ENCODE data around the gene LACTBL1.

LACTBL1 gene

DNA sequence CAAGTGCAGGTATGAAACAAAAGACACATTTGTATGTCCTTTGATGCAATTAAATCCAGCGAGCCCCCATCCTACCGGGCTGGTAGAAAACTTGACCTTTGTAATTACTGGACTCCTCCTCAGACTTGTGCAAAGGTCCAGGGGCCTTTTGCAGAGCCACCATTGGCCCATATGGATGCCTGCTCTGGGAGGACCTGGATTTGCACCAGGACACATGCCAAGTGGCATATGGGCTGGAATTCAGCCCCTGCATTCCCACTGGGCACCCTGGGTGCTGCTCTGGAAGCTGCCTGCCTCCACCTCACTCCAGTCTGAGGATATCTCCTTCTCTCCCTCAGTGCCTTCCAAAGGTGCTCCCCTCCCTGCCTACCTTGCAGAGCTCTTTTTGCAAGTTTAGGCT, 36.0 kb downstream of the LACTBL1 start:
- DNase-seq = no peak

DNA sequence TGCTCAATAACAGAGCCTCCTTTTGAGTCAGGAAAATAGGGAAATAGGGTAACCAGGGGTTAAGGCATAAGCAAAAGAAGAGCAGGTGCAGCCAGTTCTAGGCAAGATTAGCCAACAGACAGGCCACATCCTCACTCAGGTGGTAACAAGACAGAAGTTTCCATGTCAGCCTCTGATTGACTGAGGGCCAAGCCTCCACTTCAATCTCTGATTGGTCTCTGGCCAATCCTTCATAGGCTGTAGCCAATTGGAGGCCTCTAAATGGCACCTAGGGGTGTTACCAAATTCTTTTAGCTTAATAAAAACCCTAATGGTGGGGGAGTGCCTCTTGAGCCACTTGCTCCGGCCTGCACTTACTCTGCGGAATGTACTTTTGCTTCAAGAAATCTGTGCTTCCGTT, 37.2 kb downstream of the LACTBL1 start:
- no peak for DNase-seq

DNA sequence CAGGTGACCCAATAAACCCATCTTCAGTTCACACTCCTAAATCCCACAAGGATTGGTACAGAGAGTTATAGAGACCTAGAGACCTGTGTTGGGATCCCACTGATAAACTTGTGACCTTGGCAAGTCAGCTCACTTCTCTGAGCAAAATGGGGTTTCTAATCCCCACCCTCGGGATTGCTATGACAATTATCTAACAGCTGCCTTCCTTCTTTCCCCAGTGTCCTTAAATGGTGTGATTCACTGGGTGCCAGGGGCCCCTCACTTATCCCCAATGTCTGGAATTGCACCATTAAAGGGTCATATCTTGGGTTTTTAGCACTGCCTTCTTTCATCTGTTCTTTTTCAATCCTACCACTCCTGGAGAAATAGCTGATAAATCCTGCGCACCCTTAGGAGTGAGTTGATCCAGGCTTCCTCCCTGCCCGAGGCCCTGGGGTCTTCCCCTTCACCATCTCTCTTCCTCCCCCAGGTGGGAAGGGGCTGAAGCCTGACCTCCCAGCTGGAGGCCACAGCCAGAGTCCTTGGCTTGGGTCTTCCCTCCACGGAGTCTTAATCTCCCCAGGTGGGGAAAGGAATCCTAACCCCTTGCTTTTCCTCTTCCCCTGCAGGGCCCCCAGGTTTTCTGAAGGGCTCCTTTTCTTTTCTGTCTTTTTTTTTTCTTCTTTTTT, 39.7 kb downstream of the LACTBL1 start:
- no peak for DNase-seq

DNA sequence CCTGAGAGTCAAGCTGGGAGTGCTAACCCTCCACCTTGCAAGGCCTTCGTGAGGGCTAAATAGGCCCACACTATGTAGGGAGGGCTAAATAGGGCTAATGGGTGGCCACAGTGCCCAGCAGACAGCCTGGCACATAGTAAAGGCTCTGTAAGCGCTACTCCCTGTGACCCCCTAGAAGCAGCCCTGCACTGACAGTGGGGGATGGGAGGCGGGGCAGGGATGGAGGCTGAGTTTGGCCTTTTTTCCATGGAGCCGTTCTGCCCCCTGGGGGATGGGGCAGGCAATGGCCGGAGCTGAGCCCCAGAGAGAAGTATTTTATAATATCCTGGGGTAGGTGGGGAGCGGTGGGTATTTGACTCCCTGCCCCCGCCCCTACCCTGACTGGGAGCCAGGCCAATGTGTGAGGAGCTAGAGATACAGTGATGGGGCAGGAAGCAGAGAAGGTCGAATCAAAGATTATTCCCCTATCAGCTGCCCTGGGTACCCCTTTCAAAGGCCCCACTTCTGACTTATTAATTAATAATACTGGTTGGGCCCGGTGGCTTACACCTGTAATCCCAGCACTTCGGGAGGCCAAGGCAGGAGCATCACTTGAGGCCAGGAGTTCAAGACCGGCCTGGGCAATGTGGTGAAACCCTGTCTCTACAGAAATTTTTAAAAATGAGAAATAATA, 42.3 kb downstream of the LACTBL1 start:
- DNase-seq = peak; percentile 34

DNA sequence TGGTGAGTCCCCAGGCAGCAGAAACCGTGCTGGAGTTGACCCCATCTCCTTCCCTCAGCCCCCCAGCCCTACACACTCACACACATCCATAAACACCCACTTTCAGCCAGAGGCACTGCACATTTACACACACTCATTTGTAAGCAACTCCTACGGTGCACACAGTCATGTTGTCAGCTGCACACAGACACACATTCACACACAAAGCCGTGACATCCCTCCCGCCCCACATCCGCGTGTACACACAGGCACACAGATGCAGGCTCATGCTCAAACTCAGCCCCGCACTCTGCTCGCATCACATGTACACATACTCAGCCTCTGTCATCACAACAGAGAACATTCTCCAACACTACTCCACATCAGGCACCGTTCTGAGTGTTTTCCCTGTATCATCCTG, 47.6 kb downstream of the LACTBL1 start:
- DNase-seq = no peak

DNA sequence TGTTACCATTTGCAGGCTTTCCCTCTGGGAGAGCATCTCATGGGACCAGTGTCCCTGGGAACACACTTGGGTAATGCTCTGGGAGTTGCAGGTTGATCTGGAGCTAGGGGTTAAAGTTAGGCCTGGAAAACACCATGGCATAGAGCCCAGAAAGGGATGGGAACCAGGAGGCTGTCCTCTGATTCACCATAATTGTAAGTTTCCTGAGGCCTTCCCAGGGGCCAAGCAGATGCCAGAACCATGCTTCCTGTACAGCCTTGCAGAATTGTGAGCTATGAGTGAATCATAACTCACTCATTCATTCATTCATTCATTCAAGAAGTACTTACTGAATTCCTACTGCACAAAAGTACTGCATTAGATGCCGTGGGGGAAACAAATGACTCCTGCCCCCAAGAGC, 50.0 kb downstream of the LACTBL1 start:
- no peak for DNase-seq

DNA sequence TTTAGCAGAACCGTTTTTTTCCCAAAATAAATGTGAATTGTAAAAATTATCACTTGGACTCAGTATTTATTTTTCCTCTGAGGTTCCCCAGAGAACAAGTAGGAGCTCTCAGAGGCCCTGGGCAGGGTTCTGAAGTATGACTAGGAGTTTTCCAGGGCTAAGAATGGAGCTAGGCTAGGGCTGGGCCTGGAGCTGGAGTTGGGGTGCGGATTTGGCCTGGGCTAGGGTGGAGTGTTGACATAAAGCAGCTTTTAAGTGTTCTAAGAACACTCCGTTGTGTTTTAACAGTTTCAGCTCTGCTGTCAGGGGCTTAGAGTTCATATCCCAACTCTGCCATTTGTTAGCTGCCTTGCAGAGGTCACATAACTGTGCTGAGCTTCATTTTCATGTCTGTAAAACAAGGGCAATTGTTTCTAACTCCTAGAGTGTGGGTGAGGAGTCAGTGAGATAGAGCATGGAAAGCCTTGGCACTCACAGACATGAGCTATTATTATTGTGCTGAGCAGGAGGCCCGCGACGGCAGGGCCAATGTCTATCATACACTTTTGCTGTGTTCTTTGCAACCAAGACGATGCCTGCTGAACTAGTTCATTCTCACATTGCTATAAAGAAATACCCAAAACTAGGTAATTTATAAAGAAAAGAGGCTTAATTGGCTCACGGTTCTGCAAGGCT, 51.1 kb downstream of the LACTBL1 start:
- DNase-seq = no peak

DNA sequence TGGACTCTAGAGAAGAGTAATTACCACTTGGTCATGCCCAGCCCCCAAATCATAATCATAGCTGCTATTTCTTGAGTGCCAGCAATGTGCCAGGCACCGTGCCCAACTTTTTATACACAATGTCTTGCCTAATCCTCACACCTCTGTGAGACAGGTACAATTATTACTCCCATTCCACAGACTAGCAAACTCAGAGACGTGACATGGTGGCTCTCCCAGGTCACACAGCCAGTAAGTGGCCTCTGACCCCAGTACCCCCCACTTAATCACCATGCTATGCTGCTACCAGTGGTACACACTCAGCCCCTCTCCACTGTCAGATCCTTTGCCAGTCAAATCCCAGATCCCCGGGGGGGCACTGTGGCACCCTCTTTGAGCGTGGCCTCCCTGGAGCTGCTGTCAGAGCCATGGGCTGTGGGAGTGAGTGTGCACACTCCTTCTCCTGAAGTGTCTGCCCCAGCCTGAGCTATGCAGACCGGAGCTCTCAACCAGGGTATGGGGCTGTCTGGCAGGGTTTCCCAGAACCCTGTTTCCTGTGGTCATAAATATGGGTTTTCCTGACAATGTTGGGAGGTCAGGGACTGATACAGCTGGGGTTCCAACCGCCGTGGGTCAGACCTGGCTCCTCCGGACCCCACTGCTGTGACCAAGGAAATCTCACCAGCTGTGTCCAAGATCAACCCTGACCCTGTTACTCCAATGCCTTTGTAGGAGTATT, 51.8 kb downstream of the LACTBL1 start:
- DNase-seq = no peak

DNA sequence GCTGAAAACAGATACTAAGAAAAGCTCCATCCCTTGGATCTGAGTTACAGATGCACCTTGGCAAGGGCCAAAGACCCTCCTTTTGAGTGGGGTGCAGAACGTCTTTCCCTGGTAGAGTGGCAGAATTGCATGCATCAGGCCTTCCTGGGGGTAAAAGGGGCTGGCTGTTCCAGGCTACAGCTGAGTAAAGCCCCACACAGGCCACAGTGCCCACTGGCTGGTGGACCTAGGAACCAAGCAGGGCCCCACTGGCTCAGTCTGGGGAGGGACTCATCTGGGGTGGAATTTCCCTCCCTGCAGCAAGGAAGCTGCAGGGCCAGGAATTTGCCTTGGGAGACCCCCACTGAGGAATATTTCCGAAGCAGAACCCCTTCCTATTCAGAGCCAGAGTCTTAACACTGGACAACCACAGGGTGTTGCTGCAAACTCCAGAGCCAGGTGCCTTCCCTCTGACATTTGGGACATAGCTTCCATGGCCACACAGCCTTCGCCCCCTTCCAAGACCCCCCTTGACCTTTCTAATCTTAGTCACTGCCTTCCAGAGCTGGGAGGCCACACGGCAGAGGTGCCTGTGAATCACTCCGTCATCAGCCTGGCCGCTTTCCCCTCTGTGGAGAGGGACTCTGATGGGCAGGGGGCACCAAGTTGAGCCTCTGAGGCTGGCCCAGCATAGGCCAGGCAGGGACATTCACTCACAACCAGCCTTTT, 52.5 kb downstream of the LACTBL1 start:
- no peak for DNase-seq

DNA sequence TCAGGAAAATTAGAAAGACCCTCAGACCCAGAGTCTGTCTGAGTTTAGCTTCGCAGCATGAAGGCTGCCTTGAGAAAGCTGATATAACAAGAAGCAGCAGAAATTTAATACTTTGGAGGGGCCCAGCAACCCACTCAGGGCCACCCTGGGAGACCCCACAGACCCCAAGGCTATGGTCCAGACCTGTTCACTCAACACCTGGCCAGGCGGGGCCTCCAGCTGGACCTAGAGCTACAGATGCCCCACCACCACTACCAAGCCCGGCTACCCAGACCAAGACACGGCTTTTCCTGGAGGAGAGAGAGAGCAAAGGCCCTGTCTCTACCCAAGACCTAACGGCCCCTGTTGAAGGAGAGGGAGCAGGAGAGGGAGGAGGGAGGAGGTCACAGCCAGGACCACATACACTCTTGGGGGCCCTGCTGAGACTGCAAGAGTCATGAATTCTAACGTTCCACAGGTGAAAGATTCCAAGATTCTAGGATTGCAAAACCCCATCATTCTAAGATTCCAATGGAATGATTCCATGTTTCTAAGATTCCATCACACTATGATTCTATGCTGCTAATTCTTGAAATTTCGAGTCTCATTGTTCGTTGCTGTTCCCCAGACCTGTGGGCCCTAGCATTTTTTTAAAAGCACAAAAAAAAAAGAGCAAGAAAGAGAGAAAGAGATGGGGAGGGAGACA, 53.2 kb downstream of the LACTBL1 start:
- peak; percentile 62 for DNase-seq

DNA sequence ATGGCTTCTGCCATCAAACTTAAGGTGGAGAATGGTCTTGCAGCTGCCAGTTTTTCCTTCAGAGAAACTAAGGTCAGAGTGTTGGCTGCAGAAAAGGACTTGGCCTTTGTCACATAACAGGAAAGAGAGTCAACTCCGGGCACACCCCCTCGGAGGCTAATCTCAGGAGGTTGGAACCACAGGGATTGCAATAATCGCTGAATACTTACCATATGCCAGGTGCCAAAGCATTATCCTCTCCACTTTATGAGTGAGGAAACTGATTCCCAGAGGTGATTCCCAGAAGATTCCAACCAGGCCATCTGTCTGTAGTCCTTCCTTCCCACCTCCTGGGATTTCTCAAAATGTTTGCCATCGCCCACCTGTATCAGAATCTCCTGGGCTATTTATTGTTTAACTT, 54.0 kb downstream of the LACTBL1 start:
- DNase-seq = no peak

DNA sequence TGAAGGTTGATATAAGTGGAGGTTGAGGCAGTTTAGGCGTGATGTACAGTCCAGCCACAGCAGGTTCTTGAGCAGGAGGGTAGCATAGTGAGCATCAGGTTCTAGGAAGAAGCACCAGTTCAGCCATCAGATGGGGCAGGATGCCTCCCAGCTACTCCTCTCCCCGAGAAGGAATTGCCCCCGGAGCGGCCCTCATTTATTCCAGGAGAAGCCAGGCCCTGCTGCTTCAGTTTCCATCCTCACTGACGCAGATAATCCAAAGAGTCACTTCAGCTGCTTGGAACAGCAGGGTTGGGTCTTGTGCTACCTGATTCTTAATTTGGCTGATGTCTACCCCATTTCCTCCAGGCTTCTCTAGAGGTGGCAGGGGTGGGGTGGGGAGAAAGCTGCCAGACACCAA, 54.7 kb downstream of the LACTBL1 start:
- DNase-seq = no peak

DNA sequence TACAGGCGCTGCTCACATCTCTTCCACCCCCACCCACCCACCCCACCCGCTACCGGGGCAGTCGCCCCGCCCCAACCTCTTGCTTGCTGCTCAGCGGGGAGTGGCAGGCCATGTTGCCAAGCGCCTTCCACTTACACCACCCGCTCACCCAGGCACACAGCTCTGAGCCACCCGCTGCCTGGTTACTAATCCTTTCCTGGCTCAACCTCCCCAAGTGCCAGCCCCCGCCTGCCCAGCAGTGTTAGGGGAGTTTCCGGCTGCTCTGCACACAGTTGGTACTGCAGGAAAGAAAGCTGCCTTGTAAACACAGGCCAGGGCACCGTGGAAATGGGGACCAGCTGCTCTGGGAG, 56.2 kb downstream of the LACTBL1 start:
- DNase-seq = no peak

DNA sequence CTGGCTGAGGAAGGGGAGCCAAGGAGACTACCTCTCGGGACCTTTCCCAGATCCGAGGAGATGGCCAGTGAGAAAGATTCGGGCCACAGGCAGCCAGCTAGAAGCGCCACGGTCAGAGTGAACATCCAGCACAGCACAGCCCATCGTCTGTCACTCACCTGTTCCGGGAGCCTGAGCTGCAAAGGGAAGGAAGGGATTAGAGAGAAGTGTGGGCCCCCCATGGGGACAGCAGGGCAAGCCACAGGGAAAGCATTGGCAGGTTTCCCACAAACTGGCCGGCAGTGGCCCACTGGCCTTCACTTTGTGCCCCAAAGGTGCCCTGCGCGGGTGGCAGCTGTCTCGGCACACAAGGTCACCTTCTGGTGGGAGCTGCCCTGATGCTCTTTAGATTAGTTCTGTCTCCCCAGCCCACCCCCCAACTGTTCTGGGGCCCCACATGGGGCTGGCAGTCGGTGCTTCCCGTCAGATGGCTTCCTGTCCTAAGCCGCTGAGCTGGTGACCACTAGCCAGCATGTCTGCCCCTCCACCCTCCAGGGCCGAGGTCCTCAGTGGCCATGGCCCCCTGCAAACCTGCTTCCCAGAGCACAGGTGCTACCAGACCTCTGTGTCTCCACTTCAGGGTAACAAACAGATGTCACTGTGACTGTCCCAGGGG, 56.7 kb downstream of the LACTBL1 start:
- DNase-seq = no peak

DNA sequence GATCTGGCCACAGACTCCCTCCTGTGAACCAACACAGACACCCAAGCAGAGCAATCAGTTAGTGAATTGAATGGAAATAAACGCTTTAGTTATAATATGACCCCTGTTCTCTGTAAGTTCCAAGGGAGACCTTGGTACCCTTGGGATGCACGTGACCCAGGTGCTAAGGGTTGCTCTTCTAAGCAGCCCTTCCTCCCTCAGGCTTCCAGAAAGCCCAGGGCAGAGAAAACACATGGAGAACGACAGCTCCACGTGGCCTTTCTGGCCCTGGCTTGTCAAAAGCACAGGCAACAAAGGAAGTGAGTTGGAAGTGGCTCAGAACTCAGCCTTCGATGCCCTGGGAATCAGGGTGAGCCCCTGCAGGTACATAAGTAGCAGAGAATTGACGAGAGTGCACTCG, 57.4 kb downstream of the LACTBL1 start:
- no peak for DNase-seq

DNA sequence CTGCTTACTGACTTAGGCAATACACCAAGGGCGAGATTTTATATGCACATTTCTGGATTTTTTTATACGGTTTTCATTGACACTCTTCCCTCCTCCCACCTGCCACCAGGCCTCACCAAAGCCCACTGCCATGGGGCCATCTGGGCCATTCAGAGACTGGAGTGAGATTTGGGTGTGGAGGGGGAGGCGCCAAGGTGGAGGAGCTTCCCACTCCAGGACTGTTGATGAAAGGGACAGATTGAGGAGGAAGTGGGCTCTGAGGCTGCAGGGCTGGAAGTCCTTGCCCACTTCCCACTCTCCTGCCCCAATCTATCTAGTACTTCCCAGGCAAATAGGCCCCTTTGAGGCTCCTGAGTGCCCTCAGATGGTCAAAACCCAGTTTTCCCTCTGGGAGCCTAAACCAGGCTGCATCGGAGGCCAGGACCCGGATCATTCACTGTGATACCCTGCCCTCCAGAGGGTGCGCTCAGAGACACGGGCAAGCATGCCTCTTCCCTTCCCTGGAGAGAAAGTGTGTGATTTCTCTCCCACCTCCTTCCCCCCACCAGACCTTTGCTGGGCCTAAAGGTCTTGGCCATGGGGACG, 57.9 kb downstream of the LACTBL1 start:
- no peak for DNase-seq

DNA sequence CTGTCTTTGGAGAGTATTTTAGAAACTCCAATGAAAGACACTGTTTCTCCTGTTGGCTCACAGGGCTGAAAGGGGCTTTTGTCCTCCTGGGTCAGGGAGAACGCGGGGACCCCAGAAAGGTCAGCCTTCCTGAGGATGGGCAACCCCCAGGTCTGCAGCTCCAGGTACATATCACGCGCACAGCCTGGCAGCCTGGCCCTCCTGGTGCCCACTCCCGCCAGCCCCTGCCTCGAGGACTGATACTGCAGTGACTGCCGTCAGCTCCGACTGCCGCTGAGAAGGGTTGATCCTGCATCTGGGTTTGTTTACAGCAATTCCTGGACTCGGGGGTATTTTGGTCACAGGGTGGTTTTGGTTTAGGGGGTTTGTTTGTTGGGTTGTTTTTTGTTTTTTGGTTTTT, 58.5 kb downstream of the LACTBL1 start:
- DNase-seq = no peak

DNA sequence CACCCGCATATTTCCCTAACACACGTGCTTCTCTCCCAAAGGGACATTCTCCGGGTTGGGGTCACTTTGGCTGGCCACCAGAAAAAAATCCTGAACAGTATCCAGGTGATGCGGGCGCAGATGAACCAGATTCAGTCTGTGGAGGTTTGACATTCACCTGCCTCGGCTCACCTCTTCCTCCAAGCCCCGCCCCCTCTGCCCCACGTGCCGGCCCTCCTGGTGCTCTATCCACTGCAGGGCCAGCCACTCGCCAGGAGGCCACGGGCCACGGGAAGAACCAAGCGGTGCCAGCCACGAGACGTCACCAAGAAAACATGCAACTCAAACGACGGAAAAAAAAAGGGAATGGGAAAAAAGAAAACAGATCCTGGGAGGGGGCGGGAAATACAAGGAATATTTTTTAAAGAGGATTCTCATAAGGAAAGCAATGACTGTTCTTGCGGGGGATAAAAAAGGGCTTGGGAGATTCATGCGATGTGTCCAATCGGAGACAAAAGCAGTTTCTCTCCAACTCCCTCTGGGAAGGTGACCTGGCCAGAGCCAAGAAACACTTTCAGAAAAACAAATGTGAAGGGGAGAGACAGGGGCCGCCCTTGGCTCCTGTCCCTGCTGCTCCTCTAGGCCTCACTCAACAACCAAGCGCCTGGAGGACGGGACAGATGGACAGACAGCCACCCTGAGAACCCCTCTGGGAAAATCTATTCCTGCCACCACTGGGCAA, 59.1 kb downstream of the LACTBL1 start:
- no peak for DNase-seq

DNA sequence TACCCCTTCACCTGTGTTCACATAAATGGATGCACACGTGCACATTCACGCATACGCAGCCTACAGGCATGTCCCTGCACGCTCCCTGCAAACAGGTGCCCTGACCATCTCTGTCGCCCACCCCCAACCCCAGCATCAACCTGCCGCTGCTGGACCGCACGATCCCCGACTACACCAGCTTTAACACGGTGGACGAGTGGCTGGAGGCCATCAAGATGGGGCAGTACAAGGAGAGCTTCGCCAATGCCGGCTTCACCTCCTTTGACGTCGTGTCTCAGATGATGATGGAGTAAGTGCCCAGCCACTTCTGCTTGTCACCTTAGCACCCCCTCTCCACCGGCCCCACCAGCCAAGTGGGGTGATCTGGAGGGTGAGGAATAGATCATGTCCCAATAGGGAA, 60.4 kb downstream of the LACTBL1 start:
- no peak for DNase-seq

DNA sequence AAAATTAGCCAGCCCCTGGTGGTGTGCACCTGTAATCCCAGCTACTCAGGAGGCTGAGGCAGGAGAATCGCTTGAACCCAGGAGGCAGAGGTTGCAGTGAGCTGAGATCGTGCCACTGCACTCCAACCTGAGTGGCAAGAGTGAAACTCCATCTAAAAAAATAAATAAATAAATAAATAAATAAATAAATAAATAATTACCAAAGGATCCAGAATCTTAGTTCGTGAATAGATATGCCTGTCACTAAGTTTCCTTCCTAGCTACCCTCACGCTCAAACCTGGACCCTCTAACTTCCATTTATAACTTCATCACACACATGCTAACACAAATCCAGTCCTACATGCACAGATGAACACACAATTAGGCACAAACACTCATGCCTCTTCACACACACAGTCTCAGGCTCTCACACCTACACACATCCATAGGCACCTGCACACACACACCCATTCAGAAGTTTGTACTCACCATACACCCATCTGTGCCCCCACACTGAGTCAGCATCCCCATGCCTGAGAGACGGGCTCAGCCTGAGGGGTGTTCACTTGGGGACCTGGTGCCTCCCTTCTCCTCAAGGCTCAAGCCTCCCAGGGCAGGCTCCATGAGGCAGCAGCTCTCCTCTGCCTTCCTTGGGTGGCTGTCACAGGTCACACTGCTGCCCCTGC, 61.5 kb downstream of the LACTBL1 start:
- no peak for DNase-seq
